Breast epithelium (tissue), 4 donors: ENCODE results near the gene EP400. TPM values are rescaled to one million over a fixed set of nuclear protein-coding genes. Genes with fewer than 3 reads are reported as not detected.

ENCODE experiments used
- DNase-seq, 2 donors: peaks; one replicate each; pipeline ENCODE4 v3.0.0-alpha.2; 2019; ENCODE audit warnings: low spot score in 2 of 2
- H3K27ac ChIP-seq, 2 donors: fragments of 200-600 bp; sonication (generic) in 1 of 2; one replicate each; pipeline ENCODE4 v1.5.1; 2016 to 2019; ENCODE audit warnings: mild to moderate bottlenecking in 1 of 2
- H3K27me3 ChIP-seq, 2 donors: fragments of 200-600 bp; sonication (generic) in 1 of 2; one replicate each; pipeline versions ENCODE4 v1.5.1 to v1.6.0; 2017 to 2019; ENCODE audit warnings: control low read depth in 1 of 2, mild to moderate bottlenecking in 1 of 2
- H3K36me3 ChIP-seq: fragments of 200-600 bp; one replicate; pipeline ENCODE4 v1.5.1; 2019
- H3K4me1 ChIP-seq, 2 donors: fragments of 200-600 bp; sonication (generic); one replicate each; pipeline ENCODE4 v1.5.1; 2016 to 2019; ENCODE audit warnings: control low read depth in 1 of 2
- H3K4me3 ChIP-seq, 3 donors: fragments of 200-600 bp; sonication (generic); 1 replicate in 2 of 3; 2 replicates in 1 of 3; pipeline ENCODE4 v1.5.1; 2016 to 2019; ENCODE audit warnings: mild to moderate bottlenecking in 3 of 3, moderate library complexity in 2 of 3
- H3K9me3 ChIP-seq, 2 donors: fragments of 200-600 bp; sonication (generic) in 1 of 2; one replicate each; pipeline ENCODE4 v1.5.1; 2016 to 2019; ENCODE audit warnings: control low read depth in 1 of 2
- CTCF ChIP-seq, 3 donors: fragments of 450-650 bp; IDR thresholded peaks; one replicate each; pipeline ENCODE4 v1.5.1; 2016 to 2017; ENCODE audit warnings: antibody characterized with exemption in 3 of 3, mild to moderate bottlenecking in 3 of 3, moderate library complexity in 3 of 3
- POLR2A ChIP-seq: fragments of 450-650 bp; IDR thresholded peaks from one replicate; pipeline ENCODE4 v1.6.1; 2016; ENCODE audit warnings: antibody characterized with exemption, mild to moderate bottlenecking, moderate library complexity
- POLR2AphosphoS5 ChIP-seq, 3 donors: sonication (generic); formaldehyde crosslinking; IDR thresholded peaks; one replicate each; pipeline ENCODE4 v1.6.1; 2017; ENCODE audit warnings: antibody characterized with exemption in 3 of 3
- intact Hi-C: fragments of 100-400 bp; cut with DNase I; formaldehyde crosslinking; loops from one replicate; pipeline ENCODE4 v1.15.1; 2023; ENCODE audit warnings: low total_unique reads
- total RNA-seq, 3 donors: library from RNA; depleted of rRNA; stranded (reverse); fragments of >200 nt; gene quantifications; one replicate each; pipeline ENCODE4 v1.1.0, GENCODE V29; 2016

EP400 gene
- total RNA-seq, 3 donors from 2014 or later = 20.3 to 27.2 (median 24.4) TPM

GRCh38 chr12:131909752-131910219 lies 40.0 kb upstream of the EP400 start:
- Histone ChIP-seq H3K4me3 (no peak overlapping the region), H3K27ac (no peak overlapping the region), H3K4me1 (peaks cover 0 to 9% of the 10 kb centered on the region in 2 donors), H3K27me3 (no peaks in the 10 kb centered on the region), H3K36me3 (peaks cover 32% of the 10 kb centered on the region), H3K9me3 (no peaks in the 10 kb centered on the region)
- DNase-seq = no peak
- TF ChIP-seq CTCF (IDR thresholded peaks at IDR 0.05) (no peak), POLR2A (no peak)
- intact Hi-C loops = no loop called here

- Histone ChIP-seq H3K27ac (no peak overlapping the region), H3K27me3 (no peaks in the 10 kb centered on the region), H3K4me3 (no peak overlapping the region), H3K36me3 (peaks cover 32% of the 10 kb centered on the region), H3K4me1 (peaks cover 0 to 9% of the 10 kb centered on the region in 2 donors), H3K9me3 (no peaks in the 10 kb centered on the region)
- intact Hi-C loops = no loop called here
- no peak for TF ChIP-seq POLR2A
- TF ChIP-seq POLR2AphosphoS5 (IDR thresholded peaks at IDR 0.05) = no peak
- no peak for TF ChIP-seq CTCF (IDR thresholded peaks at IDR 0.05)
- no peak for DNase-seq
These were observed 39.3 kb upstream of the EP400 start for GRCh38 chr12:131910302-131911027.

- Histone ChIP-seq H3K4me3 (no peak overlapping the region), H3K27ac (no peak overlapping the region), H3K36me3 (peaks cover 32% of the 10 kb centered on the region), H3K9me3 (no peaks in the 10 kb centered on the region), H3K27me3 (no peaks in the 10 kb centered on the region), H3K4me1 (peaks cover 0 to 9% of the 10 kb centered on the region in 2 donors)
- no peak for DNase-seq
- TF ChIP-seq POLR2AphosphoS5 (IDR thresholded peaks at IDR 0.05) = no peak
- TF ChIP-seq POLR2A = no peak
- no peak for TF ChIP-seq CTCF (IDR thresholded peaks at IDR 0.05)
- intact Hi-C loops = no loop called here
These were observed 38.6 kb upstream of the EP400 start for GRCh38 chr12:131911028-131911650.

- Histone ChIP-seq H3K36me3 (peaks cover 32% of the 10 kb centered on the region), H3K4me1 (peaks cover 0 to 9% of the 10 kb centered on the region in 2 donors), H3K4me3 (no peak overlapping the region), H3K27ac (peak overlapping the region; percentile 35 to 48), H3K27me3 (no peaks in the 10 kb centered on the region), H3K9me3 (no peaks in the 10 kb centered on the region)
- no peak for DNase-seq
- intact Hi-C loops = no loop called here
- TF ChIP-seq POLR2AphosphoS5 (IDR thresholded peaks at IDR 0.05) = no peak
- TF ChIP-seq CTCF (IDR thresholded peaks at IDR 0.05) = no peak
- no peak for TF ChIP-seq POLR2A
These were observed 37.8 kb upstream of the EP400 start for GRCh38 chr12:131911851-131912477.
